8988T (cell line): ENCODE results near the gene CLEC2B.

Experiments used
- DNase-seq: peaks from one replicate; pipeline ENCODE4 v3.0.0; 2011

Gene CLEC2B

DNA sequence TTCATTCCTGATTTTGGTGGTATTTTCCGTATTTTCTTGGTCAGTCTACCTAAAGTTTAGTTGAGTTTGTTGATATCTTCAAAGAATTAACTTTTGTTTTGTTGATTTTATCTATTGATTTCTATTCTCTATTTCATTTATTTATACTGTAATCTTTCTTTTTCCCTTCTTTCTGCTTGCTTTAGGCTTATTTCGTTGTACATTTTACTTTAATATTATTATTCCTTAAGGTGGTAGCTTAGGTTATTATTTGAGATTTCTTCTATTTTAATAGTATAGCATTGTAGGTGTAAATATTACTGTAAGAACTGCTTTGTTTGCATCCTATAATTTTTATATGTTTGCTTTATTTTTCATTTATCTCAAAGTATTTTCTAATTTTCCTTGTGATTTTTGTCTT is 63.3 kb downstream of the CLEC2B start:
- DNase-seq = no peak
